ENCODE measurements around the gene UPF3A. TPM values are rescaled to one million over a fixed set of nuclear protein-coding genes. Genes with fewer than 3 reads are reported as not detected.
"Not testable (repeated sequence)": the region's sequence is repeated elsewhere in the genome, so short reads cannot be mapped to it uniquely, and the experiment has no call there.

The UPF3A gene
- total RNA-seq, 1 donor from 2014 or later: 49.6 TPM

- intact Hi-C loops (cut with micrococcal nuclease): no loop called here
These were observed 17.8 kb upstream of the UPF3A start for GRCh38 chr13:114263578-114263977.

GRCh38 chr13:114264313-114264712 lies 17.1 kb upstream of the UPF3A start:
- intact Hi-C loops (cut with micrococcal nuclease): not testable (repeated sequence)

GRCh38 chr13:114264886-114265611 lies 16.4 kb upstream of the UPF3A start:
- intact Hi-C loops (cut with micrococcal nuclease): no loop called here

- intact Hi-C loops (cut with micrococcal nuclease): no loop called here
These were observed 15.2 kb upstream of the UPF3A start for GRCh38 chr13:114266241-114266640.

DNA sequence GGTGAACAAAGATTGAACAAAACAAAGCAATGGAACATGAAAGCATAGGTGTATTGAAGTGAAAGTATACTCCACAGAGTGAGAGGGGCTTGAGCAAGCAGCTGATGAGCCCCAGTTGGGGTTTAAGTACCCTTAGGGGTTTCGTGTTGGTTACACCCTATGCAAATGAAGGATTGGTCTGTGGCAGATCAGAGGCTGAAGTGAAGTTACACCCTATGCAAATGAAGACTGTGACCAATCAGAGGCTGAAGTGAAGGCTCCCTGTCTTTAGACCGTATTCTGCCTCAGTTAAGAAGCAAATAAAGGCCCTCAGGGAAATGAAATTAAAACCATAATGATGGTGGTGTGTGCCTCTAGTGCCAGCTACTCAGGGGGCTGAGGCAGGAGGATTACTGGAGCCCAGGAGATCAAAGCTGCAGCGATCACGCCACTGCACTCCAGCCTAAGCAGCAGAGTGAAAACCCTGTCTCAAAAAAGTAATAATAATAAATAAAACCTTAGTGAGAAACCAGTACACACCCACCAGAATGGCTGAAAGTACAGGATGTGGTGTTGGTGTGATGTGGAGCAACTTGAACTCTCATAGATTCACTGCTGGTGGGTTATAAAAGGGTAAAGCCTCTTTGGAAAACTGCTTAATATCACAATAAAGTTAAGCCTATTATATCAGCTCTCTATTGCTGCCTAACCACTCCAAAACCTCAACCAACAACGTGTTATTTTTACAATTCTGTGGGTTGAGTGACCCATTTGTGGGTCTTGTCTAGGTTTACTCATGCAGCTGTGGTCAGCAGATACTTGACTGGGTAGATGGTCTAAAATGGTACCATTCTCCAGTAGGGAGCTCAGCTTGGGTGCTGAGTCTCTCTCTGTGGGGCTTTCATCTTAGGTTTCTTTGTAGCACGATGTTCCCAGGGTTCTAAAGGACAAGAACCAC lies 12.8 kb upstream of the UPF3A start:
- intact Hi-C loops (cut with micrococcal nuclease): no loop called here

DNA sequence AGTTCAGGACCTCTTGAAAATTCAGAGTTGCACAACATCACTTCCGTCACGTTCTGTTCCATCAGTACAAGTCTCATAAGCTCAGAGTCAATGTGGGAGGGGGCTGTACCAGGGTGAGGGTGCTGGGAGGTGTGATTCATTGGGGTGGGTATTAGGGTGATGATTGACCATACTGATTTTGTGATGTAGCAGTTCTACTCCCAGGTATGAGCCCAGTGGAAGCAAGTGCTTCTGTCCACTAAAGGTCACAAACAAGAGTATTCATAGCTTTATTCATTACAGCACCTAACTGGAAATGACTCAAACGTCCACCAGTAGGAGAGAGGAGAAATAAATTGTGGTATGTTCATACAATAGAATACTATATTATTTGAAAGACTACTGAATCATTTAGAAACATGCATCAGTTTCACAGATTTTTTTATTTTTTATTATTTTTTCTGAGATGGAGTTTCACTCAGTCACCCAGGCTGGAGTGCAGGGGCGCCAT lies 12.1 kb upstream of the UPF3A start:
- intact Hi-C loops (cut with micrococcal nuclease): no loop called here

GRCh38 chr13:114272977-114273376 lies 8.4 kb upstream of the UPF3A start:
- intact Hi-C loops (cut with micrococcal nuclease): no loop called here

DNA sequence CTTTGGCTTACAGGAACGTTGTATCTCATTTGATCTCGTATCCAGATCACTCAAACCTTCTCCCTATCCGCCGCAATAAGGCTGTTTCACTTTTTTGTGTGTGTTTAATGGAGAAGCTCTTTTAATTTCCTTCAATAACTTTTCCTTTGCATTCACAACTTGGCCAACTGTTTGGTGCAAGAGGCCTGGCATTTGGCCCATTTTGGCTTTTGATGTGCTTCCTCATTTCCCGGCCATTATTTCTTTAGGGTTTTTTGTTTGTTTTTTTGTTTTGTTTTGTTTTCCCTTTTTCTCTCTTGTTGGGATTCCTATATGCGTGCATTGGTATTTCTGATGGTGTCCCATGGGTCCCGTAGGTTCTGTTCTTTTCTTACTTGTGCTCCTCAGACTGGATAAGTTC lies 6.1 kb upstream of the UPF3A start:
- intact Hi-C loops (cut with micrococcal nuclease): no loop called here

GRCh38 chr13:114279146-114279545 lies 2.3 kb upstream of the UPF3A start:
- intact Hi-C loops (cut with micrococcal nuclease): no loop called here

- intact Hi-C loops (cut with micrococcal nuclease): no loop called here
These were observed 1.5 kb upstream of the UPF3A start for GRCh38 chr13:114279758-114280355.

DNA sequence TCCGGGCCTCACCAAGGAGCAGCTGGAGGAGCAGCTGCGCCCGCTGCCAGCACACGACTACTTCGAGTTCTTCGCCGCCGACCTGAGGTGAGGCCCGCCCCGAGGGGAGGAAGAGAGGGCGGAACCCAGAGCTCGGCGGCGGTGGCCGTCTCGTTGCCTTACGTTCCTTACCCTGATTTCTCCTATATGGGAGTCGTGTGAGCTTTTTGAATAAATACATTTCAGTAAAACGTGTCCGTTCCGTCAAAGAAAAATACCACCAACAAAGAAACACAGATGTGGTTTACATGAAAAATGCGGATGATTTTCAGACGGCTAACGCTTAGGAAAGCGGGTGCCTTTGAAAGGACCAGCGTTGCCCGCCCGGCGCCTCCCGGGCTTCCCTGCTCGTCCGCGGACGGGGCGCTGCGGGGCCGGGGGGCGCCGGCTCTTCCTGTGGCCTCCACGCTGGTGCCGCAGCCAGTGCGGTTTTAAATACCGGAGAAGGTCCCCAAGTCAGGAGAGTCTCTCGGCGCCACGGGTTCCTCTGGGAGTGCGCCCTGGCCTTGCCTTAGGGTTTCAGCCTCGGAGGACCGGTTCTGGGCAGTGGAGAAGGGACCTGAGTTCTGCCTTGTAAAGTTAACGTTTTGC lies 755 bp downstream of the UPF3A start:
- intact Hi-C loops (cut with micrococcal nuclease): loop anchor here (1.0 kb wide), 1 partner anchor 465 kb away; no protein-coding TSS in a partner anchor

DNA sequence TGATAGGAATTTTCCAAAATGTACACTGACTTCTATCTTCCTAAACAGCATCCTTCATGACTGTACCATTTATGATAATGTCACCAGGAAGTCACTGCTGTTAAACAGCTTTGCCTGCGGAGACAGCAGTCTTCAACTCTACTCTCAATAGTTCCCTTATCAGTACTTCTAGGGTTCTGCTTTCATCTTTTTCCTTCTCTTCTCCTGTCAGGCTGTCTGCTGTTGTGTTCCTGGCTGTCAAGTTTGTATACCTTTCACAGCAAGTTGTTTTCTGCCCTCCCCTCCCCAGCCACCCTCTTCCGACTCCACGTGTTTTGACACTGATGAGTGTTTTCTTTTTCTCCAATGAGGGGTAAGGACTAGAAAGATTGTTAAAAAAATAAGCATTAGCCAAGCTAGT lies 2.2 kb downstream of the UPF3A start:
- intact Hi-C loops (cut with micrococcal nuclease): no loop called here

- intact Hi-C loops (cut with micrococcal nuclease): no loop called here
These were observed 3.3 kb downstream of the UPF3A start for GRCh38 chr13:114284680-114285079.

GRCh38 chr13:114285166-114285808 lies 3.9 kb downstream of the UPF3A start:
- intact Hi-C loops (cut with micrococcal nuclease): no loop called here

GRCh38 chr13:114286808-114287207 lies 5.4 kb downstream of the UPF3A start:
- intact Hi-C loops (cut with micrococcal nuclease): no loop called here

GRCh38 chr13:114288157-114288591 lies 6.8 kb downstream of the UPF3A start:
- intact Hi-C loops (cut with micrococcal nuclease): no loop called here

GRCh38 chr13:114296448-114296847 lies 15.0 kb downstream of the UPF3A start:
- intact Hi-C loops (cut with micrococcal nuclease): no loop called here

DNA sequence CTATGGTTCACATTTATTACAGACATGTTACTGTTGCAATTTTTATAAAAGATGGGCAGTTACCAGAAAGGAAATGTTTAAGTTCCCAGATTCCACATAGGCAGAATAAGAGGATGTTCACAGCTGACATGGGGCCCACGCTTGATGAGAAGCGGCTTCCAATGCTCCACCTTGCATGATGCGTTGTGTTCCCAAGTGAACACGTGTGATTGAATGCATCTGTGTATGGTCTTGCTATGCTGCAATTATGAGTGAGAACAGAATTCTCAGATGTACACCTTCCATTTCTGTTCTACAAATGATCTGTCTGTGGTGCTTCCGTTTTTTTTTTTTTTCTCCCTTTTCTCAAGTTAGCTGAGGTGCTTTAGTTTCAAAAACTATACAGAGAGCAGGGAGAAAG lies 15.5 kb downstream of the UPF3A start:
- intact Hi-C loops (cut with micrococcal nuclease): no loop called here

- intact Hi-C loops (cut with micrococcal nuclease): no loop called here
These were observed 17.5 kb downstream of the UPF3A start for GRCh38 chr13:114298866-114299265.

DNA sequence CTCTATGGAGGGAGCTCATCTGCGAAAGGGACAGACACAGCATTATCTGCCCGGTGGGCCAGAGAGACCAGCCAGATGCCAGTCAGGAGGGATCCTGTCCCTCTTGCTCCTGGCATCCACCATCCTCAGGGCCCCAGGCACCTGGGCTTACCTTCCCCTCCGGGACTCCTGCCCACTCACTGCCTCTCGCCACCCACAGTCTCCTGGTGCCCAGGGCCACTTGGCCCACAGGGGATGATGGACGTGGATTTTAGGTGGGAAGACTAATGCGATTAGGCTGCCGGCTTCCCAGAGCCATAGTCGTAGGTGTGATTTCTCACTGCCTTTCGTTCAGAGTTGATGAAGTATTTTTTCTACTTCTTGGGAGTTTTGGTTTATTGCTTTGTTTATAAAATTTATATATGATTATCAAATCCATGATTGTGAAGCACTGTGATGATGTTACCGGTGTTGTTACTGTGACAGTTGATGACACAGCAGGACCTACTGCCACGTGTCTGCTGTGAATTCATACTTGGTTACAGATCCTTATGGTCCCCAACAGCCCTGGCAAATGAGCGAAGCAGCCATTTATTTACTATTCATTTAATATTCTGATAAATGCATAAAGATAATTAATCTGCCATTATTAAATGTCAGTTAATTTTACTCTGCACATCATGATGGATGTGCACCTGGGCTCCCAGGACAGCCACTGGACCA lies 18.4 kb downstream of the UPF3A start:
- intact Hi-C loops (cut with micrococcal nuclease): no loop called here
